HG03354 (cell line): Measurements from ENCODE around the gene LTF.

Experiments
- ATAC-seq: cut with Tn5 transposase; IDR thresholded peaks from one replicate; pipeline ENCODE4 v1.9.1; 2021; ENCODE audit warnings: mild to moderate bottlenecking; ENCODE audit not compliant: unreplicated experiment, poor library complexity, severe bottlenecking

Gene LTF

DNA sequence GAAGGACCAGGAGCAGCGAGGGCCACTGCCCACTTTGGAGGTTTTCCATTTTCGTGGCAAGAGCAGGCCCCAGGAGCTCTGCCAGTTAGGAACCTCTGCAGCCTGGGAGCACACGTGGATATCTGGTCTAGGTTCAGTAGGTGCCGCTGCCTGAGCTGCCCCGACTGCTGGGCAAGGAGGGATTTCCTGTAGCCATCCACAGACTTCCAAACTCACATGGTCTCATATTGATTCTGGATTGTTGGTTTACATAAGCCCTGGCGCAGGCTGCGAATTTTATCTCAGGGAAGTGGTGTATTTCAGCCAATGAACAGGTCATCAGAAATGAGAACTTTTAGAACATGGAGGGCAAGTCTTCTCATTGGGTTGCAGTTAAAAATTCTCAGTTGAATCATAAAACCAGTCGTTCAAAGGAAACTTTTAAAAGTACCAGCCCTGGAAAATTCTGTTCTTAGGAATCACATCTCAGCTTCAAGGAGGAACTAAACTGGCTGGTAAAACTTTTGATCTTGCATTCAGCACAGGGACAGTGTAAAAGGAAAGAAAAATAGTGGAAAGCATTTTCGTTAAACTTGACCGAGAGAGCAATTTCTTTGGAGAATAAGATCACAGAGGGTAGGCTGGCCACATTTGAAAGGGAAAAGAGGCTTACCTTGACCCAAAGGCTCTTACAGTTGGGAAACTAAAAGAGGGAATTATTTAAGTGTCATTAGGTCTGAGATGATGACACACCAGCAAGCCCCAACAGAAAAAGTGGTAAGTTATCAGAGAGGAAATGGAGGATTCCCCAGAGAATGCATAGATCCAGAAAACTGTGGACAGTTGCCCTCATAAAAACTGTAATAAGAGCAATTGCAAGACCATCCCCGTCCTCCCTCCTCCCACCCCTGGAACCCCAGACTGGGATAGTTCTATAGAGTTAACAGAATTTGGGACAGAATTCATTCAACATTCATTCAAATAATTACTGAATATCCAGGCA lies 26.7 kb upstream of the LTF start:
- ATAC-seq, result no peak

DNA sequence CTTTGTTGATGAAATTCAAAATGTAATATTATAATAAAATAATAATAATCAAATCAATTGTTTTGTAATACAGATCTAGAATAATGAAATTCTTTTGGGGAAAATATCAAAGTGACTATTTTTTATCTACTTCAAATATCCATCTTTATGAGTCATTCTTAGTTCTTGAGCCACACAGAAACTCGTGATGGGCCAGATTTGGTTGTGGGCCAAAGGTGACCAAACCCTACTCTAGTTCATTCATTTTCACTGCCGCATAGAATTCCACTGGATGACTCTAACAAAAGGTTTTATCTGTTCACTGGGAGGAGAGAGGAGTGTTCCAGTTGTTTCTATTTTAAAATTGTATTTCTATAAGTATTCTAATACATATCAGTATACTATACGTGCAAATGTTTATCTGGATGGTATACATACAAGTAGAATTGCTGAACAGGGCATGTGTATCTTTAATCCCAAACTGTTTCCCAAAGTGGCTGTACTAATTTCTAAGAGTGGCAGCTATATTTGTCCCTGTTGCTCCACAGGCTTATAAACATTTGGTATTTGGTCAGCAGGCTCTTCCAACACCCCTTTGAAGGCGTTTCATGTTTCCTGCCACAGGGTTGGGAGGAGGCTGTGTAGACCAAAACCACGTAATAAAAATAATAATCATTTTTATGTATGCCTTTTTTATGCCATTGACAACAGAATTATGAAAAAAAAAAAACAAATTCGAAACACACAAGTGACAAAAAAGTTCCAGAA lies 25.8 kb upstream of the LTF start:
- no peak for ATAC-seq

DNA sequence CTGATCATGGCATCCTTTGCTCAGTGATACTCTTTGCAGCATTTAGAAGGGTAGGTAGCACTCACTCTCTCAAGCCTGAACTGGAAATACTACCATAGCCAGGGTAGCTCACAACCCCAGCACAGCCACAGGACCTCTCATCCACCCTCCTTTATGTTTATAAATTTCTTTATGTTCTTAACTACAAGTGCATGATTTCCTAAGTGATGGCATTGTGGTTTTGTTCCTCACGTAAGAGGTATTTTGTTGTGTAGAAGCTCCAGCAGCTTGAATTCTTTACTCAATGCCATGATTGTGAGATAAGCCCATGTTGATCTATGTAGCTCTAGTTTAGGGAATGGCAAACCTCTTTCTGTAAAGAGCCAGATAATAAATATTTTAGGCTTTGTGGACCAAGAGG lies 25.2 kb upstream of the LTF start:
- ATAC-seq, result no peak

DNA sequence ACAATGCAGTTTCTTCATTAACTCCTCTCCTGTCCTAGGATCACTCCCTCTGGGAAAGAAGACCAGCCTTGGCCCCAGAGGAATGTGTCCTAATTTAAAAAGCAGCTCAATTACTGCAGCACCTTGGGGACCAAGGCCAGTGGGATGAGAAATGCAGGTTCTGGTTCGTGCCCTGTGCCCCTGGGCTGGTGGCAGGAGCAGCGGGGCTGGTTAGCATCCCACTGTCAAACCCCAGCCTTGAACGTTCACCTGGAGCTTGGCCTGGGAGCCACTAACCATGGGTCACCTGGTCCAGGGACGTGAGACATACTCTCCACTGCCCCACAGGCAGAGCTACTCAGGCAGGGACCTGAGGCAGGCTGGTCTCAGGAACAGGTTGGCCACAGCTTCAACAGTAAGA lies 24.7 kb upstream of the LTF start:
- ATAC-seq, result no peak

DNA sequence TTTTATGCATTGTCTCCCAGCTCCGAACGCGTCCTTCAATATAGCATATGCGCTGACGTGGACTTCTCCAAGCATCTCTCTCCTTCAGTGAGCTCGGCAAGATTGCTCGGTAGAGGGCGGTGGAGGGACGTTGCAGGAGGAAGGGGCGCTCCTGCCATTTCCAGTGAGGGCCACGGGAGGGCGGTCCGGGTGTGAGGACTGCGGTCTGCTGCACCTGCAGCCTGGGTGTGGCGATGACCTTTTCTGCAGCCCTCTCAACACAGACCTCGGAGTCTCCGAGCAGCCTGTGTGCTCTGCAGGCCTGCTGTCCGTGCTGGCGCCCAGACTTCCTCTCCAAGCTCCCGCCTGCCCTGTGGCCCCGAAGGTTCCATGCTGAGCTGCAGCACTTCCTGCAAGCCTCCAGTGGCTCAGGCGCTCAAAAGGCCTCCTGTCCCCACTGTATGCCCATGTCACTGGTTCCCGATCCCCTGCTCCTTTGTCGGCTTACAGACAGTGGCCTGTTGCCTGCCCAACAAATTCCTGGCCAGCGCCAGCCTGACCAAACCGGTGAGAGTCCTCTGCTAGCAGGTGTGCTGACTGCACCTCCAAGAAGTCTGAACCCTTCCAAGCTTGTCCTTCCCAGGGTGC lies 24.1 kb upstream of the LTF start:
- ATAC-seq, result peak; percentile 98

DNA sequence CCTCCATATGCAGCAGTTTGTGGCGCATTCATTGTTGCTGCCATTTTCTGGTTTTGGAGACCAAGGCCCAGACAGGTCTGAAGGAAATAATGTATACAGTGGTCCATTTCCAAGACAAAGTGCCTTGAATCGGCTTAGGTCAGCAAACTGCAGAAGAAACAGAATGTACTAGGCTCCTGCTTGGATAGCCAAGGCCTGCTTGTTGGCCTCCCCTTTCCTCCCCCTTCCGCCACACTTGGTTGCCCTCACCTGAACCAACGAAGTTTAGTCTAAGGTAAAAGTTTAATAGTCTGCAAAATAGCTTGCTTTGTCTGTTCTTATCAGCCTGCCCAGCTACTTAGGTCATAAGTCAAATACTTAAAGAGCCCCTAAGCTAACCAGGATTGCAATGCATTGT lies 21.1 kb upstream of the LTF start:
- no peak for ATAC-seq

DNA sequence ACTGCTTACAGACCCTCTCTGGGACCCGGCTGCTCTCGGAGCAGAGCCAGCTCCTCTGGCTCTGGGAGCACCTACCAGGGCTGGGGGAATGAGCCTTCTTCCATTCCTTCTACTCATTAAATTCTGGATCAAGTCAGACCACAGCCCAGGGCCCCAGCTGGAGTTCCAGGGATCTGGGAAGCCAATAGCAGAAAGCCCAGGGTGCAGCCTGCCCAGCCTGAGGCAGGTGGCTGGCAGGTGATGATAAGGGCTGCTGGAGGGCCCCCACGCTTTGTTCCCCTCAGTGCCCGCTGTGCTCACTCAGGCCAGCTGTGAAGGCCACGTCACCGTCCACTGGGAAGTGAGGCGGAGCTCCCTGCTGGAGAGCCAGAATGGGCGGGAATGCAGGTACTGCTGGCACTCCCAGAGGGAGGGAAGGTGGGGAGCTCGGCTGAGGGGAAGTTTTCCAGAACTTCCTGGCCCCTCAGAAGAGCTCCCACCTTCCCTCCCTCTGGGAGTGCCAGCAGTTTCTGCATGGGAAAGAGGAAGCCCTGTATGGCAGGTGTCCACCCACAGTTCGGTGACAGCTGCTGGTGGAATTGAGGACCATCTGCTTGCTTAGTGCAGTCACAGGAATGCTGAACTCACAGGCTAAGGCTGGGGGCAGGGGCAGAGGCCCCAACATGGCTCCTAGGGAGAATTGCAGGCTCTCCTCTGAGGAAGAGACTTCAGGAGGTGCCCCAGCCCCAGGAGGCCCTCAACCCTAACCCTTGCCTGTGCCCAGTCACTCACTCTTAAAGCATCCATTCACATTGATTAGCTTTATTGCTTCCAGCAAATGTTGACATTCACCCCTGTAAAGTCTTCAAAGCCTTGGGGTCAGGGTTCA lies 20.4 kb upstream of the LTF start:
- ATAC-seq, result no peak

DNA sequence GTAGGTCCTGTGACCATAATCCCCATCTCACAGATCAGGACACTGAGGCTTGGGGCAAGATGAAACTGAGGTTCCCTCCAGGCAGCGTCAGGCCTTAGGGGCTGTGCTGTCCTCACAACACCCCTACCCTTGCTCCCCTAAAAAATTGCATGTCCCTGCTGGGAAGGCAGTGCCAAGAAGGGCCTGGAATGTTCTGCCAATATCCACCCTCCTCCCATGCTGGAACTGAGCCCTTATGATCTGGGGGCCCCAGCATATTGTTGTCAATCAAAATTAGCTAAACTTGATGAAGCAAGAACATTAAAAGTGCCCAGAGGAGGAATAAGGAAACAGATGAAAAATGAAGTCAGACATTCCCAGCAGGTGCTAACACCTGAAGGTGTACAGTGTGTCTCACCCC lies 19.7 kb upstream of the LTF start:
- no peak for ATAC-seq

DNA sequence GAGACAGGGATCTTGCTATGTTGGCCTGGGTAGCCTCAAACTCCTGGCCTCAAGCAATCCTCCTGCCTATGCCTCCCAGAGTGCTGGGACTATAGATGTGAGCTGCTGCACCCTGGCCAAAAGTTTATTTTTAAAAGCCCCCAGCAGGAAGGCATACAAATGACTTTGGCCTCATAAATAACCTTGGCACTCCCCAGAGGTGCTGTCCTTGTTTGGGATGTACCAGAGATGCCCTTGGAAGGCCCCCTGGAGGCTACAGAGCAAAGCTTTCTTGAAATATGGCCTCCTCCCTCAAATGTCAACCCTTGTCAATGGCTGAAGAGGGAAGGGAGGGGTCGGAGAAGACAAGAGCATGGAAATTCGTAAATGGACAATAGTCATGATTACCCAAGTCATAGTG lies 19.1 kb upstream of the LTF start:
- no peak for ATAC-seq

DNA sequence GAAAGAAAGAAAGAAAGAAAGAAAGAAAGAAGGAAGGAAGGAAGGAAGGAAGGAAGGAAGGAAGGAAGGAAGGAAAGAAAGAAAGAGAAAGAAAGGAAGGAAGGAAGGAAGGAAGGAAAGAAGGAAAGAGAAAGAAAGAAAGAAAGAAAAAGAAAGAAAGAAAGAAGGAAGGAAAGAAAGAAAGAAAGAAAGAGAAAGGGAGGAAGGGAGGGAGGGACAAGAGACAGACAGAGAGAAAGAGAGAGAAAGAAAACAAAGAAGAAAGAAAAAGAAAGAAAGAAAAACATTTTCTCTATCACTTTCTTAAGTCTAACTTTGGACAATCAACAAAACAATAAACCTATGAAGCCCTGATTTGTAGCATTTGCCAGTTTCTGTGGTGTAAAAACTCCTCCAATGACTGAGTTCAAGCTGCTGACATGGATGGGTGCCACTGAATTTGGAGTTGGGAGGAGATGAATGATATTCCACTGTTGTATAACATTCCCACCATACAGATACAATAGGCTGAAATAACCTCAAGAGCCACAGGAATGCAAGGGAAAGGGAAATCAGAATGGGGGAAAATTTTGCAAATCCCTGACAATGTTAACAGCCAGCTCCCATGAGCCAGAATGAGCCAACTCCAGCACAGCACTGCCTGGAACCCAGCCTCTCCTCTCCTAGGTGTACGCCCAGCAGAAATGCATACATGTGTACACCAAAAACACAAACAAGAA lies 18.1 kb upstream of the LTF start:
- no peak for ATAC-seq

DNA sequence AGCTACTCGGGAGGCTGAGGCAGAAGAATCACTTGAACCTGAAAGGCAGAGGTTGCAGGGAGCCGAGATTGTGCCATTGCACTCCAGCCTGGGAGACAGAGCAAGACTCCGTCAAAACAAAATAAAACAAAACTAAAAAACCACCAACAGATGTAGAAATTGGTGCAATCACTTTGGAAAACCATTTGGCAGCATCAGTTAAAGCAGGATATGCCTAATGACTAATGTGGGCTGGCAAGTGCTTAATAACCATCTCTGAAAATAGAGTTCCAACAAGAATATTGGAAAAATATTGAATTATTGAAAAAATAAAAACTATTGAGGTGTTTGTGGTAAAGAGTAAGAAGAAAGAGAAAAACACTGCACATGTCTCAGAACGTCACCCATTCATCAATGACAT lies 16.9 kb upstream of the LTF start:
- no peak for ATAC-seq

DNA sequence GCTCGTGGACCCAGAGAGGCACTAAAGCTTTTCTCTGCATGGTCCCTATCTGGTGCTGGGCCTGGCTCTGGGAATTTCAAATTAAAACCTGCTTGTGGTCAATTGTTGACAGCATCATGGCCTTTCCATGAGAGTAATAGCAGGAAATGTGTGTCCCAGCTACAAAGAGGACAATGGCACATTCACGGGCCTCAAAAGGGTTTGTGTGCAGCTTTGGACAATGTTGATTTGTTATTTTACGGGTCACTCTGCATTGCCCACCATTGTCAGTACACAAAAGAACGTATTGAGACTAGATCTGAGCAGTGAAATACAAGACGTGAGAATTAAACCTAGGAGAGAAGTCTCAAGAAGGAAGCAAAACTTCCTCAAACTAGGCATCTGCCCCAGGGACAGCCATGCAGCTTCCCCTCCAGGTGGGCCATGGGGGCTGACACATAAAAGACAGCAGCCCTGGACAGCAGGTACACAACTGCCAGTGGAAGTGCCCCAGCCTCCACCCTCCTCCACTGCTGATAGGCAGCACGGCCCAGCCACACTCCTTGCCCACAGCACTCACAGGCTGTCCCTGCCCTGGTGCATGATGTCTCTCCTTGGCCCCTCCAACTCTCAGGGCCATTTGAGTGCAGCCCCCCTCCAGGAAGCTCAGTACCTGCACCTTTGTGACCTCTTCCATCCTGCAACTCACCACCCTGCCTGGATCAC lies 15.9 kb upstream of the LTF start:
- no peak for ATAC-seq

DNA sequence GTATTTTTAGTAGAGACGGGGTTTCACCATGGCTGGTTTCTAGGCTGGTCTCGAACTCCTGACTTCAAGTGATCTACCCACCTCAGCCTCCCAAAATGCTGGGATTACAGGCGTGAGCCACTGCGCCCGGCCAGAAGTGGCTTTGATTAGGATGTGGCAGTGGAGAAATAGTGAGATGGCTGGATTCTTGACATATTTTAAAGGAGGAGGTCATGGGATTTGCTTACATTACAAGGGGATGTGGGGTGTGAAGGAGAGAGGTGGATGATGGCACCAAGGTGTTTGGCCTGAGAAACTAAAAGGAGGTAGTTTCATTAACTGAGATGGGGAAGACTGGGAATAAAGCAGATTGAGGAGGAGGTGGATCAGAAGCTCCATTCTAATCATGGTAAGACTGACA lies 15.0 kb upstream of the LTF start:
- no peak for ATAC-seq

DNA sequence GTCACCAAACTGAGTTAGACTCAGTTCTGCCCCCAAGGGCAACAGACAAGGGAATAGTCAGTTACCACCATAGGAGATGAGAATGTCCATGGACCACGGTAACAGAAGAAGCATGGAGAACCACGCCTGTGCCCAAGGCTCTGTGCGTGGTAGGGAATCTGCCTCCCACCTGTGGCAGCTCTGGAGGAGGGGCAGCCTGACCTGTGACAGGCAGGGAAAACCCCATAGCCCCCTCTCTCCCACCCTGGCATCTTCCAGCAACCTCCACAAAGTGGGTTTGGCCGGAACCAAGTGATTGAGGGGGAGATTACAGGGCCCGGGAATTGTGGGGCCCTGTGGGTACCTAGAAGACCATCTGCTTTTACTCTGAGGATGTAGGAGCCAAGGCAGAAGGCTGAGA lies 14.3 kb upstream of the LTF start:
- no peak for ATAC-seq

DNA sequence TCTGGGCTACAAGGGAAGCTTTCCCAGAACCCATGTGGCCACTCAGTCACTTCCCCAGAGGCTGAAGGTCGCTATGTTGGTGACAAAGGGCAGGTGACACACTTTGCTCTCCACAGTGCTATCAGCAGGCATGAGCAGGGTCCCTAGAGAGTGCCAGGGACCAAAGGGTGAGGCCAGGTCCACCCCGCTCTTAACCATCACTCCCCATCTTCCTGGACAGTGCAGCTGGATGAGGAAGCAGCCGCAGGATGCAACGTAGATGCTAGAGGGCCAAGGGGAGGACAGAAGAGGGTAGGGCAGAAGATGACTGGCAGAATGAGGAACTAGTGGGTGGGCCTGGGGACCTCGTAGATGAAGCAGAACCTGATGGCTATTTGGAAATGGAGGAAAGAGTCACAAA lies 13.6 kb upstream of the LTF start:
- ATAC-seq, result no peak

DNA sequence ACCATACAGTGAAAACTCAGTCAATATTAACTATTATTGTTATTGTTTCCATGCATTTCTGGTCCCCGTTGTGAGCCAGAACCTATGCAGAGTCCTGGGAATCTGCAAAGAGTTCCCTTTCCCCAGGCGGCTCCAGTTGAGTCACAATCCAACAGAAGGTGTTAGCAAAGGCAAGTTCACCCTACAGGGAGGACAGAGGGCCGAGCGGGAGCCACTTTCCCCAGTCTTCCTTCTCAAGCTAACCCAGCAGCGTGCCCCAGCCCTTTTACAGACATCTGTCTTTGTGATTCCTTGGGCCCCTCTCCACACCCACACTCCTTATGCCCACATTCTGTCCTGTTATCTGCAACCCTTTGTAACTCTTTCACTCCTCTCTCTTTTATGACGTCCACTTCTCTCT lies 13.1 kb upstream of the LTF start:
- no peak for ATAC-seq

DNA sequence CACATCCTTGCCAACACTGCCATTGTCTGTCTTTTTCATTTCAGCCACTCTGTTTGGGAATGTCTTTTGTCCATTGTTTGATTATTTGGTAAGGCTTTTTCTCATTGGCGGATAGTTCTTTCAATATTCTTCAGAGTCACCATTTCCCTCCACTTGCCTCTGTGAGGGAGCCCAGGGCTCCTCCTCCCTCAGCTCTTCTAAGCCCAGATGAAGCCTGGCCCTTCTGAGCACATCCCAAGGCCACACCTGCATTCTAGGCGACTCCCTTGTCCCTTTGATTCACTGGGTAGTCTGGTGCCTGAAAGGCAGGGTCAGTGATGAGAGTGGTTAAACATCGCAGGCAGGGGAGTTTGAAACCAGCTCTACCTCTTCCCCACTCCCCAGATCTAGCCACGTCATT lies 12.4 kb upstream of the LTF start:
- ATAC-seq, result no peak

DNA sequence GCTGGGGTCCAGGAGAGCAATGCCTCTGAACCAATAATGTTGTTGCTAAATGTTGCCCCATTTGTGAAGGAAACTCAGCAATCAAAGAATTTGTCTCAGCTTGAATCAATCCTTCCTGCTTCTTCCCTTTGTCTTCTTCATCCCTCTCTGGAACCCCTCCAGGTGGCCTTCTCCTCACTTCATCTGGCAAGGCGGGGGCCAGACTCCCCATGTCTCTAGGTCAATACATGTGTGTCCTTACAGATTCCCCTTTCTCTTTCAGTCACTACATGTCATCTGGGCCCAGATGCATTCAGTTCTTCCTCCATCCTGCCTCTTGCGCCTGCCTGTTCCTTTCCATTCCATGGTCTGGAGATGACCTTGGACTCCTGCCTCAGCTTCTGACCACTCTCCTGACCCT lies 8.0 kb upstream of the LTF start:
- no peak for ATAC-seq
